Measurements from ENCODE around the gene PLBD1. TPM values are rescaled to one million over a fixed set of nuclear protein-coding genes. Genes with fewer than 3 reads are reported as not detected.

PLBD1 gene
- total RNA-seq, 1 experiment from 2014 or later: 21.1 TPM

GRCh38 chr12:14537088-14537487, 30.6 kb downstream of the PLBD1 start:
- intact Hi-C loops (cut with micrococcal nuclease; ENCODE audit: unreplicated experiment): no loop called here
- ChIA-PET POLR2A (no interaction called here), CTCF (no interaction called here)
- Mint-ChIP-seq H3K4me1 (ENCODE audit: low read depth, unreplicated experiment) (no peaks in the 10 kb centered on the region), H3K9me3 (ENCODE audit: unreplicated experiment) (no peaks in the 10 kb centered on the region), H3K4me3 (ENCODE audit: unreplicated experiment) (no peak overlapping the region), H3K36me3 (ENCODE audit: insufficient read depth, unreplicated experiment) (no peaks in the 10 kb centered on the region), H3K27me3 (ENCODE audit: insufficient read depth, unreplicated experiment) (no peaks in the 10 kb centered on the region), H3K27ac (ENCODE audit: unreplicated experiment) (no peak overlapping the region)
- Histone ChIP-seq H3K9me3 (no peaks in the 10 kb centered on the region), H3K27me3 (replicated peaks; ENCODE audit: control insufficient read depth, insufficient read depth, low read length) (no peaks in the 10 kb centered on the region), H3K4me3 (ENCODE audit: low read depth, low read length) (no peak overlapping the region), H3K4me1 (no peaks in the 10 kb centered on the region), H3K36me3 (ENCODE audit: control insufficient read depth, insufficient read depth, low read length) (no peaks in the 10 kb centered on the region)
- DNase-seq: no peak
- no peak for TF ChIP-seq CTCF (IDR thresholded peaks at IDR 0.05; ENCODE audit: insufficient read depth in 1 of 2, low read depth in 1 of 2, low read length in 1 of 2, severe bottlenecking in 1 of 2, unreplicated experiment in 1 of 2)
- no TSS peak for BruUV-seq (replicated peaks)

GRCh38 chr12:14532152-14532551, 35.5 kb downstream of the PLBD1 start:
- TF ChIP-seq CTCF (IDR thresholded peaks at IDR 0.05; ENCODE audit: insufficient read depth in 1 of 2, low read depth in 1 of 2, low read length in 1 of 2, severe bottlenecking in 1 of 2, unreplicated experiment in 1 of 2): no peak
- BruUV-seq (replicated peaks): no TSS peak
- no peak for DNase-seq
- Mint-ChIP-seq H3K9me3 (ENCODE audit: unreplicated experiment) (no peaks in the 10 kb centered on the region), H3K27me3 (ENCODE audit: insufficient read depth, unreplicated experiment) (no peaks in the 10 kb centered on the region), H3K27ac (ENCODE audit: unreplicated experiment) (no peak overlapping the region), H3K4me1 (ENCODE audit: low read depth, unreplicated experiment) (peaks cover 5% of the 10 kb centered on the region), H3K36me3 (ENCODE audit: insufficient read depth, unreplicated experiment) (no peaks in the 10 kb centered on the region), H3K4me3 (ENCODE audit: unreplicated experiment) (no peak overlapping the region)
- ChIA-PET CTCF (no interaction called here), POLR2A (no interaction called here)
- Histone ChIP-seq H3K4me3 (ENCODE audit: low read depth, low read length) (no peak overlapping the region), H3K27me3 (replicated peaks; ENCODE audit: control insufficient read depth, insufficient read depth, low read length) (no peaks in the 10 kb centered on the region), H3K9me3 (no peaks in the 10 kb centered on the region), H3K36me3 (ENCODE audit: control insufficient read depth, insufficient read depth, low read length) (no peaks in the 10 kb centered on the region), H3K4me1 (no peaks in the 10 kb centered on the region)
- intact Hi-C loops (cut with micrococcal nuclease; ENCODE audit: unreplicated experiment): no loop called here

GRCh38 chr12:14525964-14526363, 41.7 kb downstream of the PLBD1 start:
- CTCF ChIA-PET: no interaction called here

More at GRCh38 chr12:14525964-14526363, 41.7 kb downstream of the PLBD1 start:
- intact Hi-C loops (cut with micrococcal nuclease; ENCODE audit: unreplicated experiment): no loop called here
- Mint-ChIP-seq H3K36me3 (ENCODE audit: insufficient read depth, unreplicated experiment) (no peaks in the 10 kb centered on the region), H3K9me3 (ENCODE audit: unreplicated experiment) (peaks cover 48% of the 10 kb centered on the region), H3K4me1 (ENCODE audit: low read depth, unreplicated experiment) (no peaks in the 10 kb centered on the region), H3K4me3 (ENCODE audit: unreplicated experiment) (no peak overlapping the region), H3K27me3 (ENCODE audit: insufficient read depth, unreplicated experiment) (no peaks in the 10 kb centered on the region), H3K27ac (ENCODE audit: unreplicated experiment) (no peak overlapping the region)
- Histone ChIP-seq H3K36me3 (ENCODE audit: control insufficient read depth, insufficient read depth, low read length) (no peaks in the 10 kb centered on the region), H3K4me1 (no peaks in the 10 kb centered on the region), H3K9me3 (peaks cover 16% of the 10 kb centered on the region), H3K27me3 (replicated peaks; ENCODE audit: control insufficient read depth, insufficient read depth, low read length) (no peaks in the 10 kb centered on the region), H3K4me3 (ENCODE audit: low read depth, low read length) (no peak overlapping the region)
- no peak for DNase-seq
- POLR2A ChIA-PET: no interaction called here
- TF ChIP-seq CTCF (IDR thresholded peaks at IDR 0.05; ENCODE audit: insufficient read depth in 1 of 2, low read depth in 1 of 2, low read length in 1 of 2, severe bottlenecking in 1 of 2, unreplicated experiment in 1 of 2): no peak
- no TSS peak for BruUV-seq (replicated peaks)
